22Rv1 (cell line): ENCODE data around the gene LIMK1.

Source experiments
- CTCF ChIP-seq: fragments of 450-650 bp; IDR thresholded peaks from 2 replicates; pipeline ENCODE4 v1.5.1; 2017; ENCODE audit warnings: mild to moderate bottlenecking
- ZFX ChIP-seq: fragments of 450-650 bp; IDR thresholded peaks from 2 replicates; pipeline ENCODE4 v1.6.1; 2017; ENCODE audit warnings: antibody characterized with exemption, borderline replicate concordance

GRCh38 chr7:74052628-74053027 lies 31.0 kb upstream of the LIMK1 start:
- TF ChIP-seq CTCF (no peak), ZFX (no peak)
